Measurements from ENCODE around the gene EN2. TPM values are rescaled to one million over a fixed set of nuclear protein-coding genes. Genes with fewer than 3 reads are reported as not detected.

EN2 gene
- total and polyA plus RNA-seq, 2 of the 13 experiments (the other 11 are each of a cell fraction or from before 2014, with no cell fraction given): not detected

DNA sequence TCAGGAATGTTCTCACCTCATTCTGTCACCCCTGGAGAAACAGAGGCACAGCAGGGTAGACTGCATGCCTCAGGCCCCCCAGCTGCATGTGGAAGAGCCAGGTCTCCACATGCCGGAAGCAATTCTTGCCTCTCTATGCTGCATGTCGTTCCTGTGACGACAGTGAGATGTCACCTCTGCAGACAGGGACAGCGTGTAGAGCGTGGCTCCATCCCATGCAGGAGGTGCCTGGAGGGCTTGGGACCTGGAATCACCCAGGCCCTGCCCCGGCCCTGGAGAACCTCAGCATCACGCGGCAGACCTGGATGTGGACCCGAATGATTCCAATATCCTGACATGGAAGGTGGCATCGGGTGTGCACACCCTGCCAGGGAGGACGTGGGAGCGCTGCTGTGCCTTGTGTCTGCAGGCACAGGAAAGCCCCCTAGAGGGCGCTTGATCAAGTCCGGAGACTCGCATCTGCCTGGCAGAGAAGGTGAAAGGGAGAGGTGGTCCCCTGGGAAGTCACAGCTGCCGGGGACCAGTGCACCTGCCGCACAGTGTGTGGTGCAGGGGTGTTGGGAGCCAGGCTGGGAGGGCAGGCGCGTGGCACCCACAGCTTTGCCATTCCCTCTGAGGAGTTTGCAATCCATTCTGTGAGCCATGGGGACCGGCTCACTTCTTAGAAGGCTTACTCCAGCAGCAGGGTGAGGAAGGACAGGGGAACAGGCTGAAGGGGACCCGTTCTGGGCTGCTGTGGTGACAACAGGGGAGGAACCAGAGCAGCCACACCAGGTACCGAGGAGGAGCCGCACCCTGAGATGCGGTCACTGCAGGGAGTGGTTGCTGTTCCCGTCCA is 45.3 kb upstream of the EN2 start (continued):
- TF ChIP-seq, protein P1, sequence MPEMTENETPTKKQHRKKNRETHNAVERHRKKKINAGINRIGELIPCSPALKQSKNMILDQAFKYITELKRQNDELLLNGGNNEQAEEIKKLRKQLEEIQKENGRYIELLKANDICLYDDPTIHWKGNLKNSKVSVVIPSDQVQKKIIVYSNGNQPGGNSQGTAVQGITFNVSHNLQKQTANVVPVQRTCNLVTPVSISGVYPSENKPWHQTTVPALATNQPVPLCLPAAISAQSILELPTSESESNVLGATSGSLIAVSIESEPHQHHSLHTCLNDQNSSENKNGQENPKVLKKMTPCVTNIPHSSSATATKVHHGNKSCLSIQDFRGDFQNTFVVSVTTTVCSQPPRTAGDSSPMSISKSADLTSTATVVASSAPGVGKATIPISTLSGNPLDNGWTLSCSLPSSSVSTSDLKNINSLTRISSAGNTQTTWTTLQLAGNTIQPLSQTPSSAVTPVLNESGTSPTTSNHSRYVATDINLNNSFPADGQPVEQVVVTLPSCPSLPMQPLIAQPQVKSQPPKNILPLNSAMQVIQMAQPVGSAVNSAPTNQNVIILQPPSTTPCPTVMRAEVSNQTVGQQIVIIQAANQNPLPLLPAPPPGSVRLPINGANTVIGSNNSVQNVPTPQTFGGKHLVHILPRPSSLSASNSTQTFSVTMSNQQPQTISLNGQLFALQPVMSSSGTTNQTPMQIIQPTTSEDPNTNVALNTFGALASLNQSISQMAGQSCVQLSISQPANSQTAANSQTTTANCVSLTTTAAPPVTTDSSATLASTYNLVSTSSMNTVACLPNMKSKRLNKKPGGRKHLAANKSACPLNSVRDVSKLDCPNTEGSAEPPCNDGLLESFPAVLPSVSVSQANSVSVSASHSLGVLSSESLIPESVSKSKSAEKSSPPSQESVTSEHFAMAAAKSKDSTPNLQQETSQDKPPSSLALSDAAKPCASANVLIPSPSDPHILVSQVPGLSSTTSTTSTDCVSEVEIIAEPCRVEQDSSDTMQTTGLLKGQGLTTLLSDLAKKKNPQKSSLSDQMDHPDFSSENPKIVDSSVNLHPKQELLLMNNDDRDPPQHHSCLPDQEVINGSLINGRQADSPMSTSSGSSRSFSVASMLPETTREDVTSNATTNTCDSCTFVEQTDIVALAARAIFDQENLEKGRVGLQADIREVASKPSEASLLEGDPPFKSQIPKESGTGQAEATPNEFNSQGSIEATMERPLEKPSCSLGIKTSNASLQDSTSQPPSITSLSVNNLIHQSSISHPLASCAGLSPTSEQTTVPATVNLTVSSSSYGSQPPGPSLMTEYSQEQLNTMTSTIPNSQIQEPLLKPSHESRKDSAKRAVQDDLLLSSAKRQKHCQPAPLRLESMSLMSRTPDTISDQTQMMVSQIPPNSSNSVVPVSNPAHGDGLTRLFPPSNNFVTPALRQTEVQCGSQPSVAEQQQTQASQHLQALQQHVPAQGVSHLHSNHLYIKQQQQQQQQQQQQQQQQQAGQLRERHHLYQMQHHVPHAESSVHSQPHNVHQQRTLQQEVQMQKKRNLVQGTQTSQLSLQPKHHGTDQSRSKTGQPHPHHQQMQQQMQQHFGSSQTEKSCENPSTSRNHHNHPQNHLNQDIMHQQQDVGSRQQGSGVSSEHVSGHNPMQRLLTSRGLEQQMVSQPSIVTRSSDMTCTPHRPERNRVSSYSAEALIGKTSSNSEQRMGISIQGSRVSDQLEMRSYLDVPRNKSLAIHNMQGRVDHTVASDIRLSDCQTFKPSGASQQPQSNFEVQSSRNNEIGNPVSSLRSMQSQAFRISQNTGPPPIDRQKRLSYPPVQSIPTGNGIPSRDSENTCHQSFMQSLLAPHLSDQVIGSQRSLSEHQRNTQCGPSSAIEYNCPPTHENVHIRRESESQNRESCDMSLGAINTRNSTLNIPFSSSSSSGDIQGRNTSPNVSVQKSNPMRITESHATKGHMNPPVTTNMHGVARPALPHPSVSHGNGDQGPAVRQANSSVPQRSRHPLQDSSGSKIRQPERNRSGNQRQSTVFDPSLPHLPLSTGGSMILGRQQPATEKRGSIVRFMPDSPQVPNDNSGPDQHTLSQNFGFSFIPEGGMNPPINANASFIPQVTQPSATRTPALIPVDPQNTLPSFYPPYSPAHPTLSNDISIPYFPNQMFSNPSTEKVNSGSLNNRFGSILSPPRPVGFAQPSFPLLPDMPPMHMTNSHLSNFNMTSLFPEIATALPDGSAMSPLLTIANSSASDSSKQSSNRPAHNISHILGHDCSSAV (CRISPR knock-in tag; IDR thresholded peaks at IDR 0.05; ENCODE audit: borderline replicate concordance): no peak
- TF ChIP-seq KDM2A (CRISPR knock-in tag; IDR thresholded peaks at IDR 0.05; ENCODE audit: borderline replicate concordance, low read depth): peak; percentile 27; the same call in 1 of the 2 replicates
- no peak for TF ChIP-seq ZFP36 (IDR thresholded peaks at IDR 0.05; ENCODE audit: borderline replicate concordance, low read depth, low read length, partially characterized antibody)
- TF ChIP-seq ZNF124 (CRISPR knock-in tag; IDR thresholded peaks at IDR 0.05): no peak
- no peak for TF ChIP-seq ZSCAN20 (CRISPR knock-in tag; IDR thresholded peaks at IDR 0.05; ENCODE audit: borderline replicate concordance)
- no peak for TF ChIP-seq GPN1 (CRISPR knock-in tag; IDR thresholded peaks at IDR 0.05; ENCODE audit: borderline replicate concordance)
- TF ChIP-seq, protein P2, sequence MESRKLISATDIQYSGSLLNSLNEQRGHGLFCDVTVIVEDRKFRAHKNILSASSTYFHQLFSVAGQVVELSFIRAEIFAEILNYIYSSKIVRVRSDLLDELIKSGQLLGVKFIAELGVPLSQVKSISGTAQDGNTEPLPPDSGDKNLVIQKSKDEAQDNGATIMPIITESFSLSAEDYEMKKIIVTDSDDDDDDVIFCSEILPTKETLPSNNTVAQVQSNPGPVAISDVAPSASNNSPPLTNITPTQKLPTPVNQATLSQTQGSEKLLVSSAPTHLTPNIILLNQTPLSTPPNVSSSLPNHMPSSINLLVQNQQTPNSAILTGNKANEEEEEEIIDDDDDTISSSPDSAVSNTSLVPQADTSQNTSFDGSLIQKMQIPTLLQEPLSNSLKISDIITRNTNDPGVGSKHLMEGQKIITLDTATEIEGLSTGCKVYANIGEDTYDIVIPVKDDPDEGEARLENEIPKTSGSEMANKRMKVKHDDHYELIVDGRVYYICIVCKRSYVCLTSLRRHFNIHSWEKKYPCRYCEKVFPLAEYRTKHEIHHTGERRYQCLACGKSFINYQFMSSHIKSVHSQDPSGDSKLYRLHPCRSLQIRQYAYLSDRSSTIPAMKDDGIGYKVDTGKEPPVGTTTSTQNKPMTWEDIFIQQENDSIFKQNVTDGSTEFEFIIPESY (CRISPR knock-in tag; IDR thresholded peaks at IDR 0.05): no peak
- peak; percentile 65; the same call in 1 of the 2 replicates for TF ChIP-seq HNRNPL (IDR thresholded peaks at IDR 0.05; ENCODE audit: low read depth, low read length)
- no peak for TF ChIP-seq ZNF160 (CRISPR knock-in tag; IDR thresholded peaks at IDR 0.05)
- TF ChIP-seq, protein P3, sequence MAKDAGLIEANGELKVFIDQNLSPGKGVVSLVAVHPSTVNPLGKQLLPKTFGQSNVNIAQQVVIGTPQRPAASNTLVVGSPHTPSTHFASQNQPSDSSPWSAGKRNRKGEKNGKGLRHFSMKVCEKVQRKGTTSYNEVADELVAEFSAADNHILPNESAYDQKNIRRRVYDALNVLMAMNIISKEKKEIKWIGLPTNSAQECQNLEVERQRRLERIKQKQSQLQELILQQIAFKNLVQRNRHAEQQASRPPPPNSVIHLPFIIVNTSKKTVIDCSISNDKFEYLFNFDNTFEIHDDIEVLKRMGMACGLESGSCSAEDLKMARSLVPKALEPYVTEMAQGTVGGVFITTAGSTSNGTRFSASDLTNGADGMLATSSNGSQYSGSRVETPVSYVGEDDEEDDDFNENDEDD (CRISPR knock-in tag; IDR thresholded peaks at IDR 0.05; ENCODE audit: borderline replicate concordance): no peak
- TF ChIP-seq, protein P4, sequence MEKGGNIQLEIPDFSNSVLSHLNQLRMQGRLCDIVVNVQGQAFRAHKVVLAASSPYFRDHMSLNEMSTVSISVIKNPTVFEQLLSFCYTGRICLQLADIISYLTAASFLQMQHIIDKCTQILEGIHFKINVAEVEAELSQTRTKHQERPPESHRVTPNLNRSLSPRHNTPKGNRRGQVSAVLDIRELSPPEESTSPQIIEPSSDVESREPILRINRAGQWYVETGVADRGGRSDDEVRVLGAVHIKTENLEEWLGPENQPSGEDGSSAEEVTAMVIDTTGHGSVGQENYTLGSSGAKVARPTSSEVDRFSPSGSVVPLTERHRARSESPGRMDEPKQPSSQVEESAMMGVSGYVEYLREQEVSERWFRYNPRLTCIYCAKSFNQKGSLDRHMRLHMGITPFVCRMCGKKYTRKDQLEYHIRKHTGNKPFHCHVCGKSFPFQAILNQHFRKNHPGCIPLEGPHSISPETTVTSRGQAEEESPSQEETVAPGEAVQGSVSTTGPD (CRISPR knock-in tag; IDR thresholded peaks at IDR 0.05): no peak

Data from HepG2 (cell line).